ENCODE results near the gene NUDT22.

GRCh38 chr11:64227405-64227956, 1.4 kb downstream of the NUDT22 start:
- TF ChIP-seq CTCF (IDR thresholded peaks at IDR 0.05) (no peak), POLR2AphosphoS5 (IDR thresholded peaks at IDR 0.05) (no peak), POLR2A (IDR thresholded peaks at IDR 0.05) (no peak)
